ENCODE results near the gene ATG16L1.

ATG16L1 gene

GRCh38 chr2:233319256-233319655, 67.8 kb downstream of the ATG16L1 start:
- H3K4me3 ChIP-seq (ENCODE audit: low read depth, low read length) = no peak overlapping the region
- no peaks in the 10 kb centered on the region for H3K36me3 ChIP-seq (ENCODE audit: control insufficient read depth, insufficient read depth, low read length)
- no peak overlapping the region for H3K27ac ChIP-seq (ENCODE audit: low read depth, low read length)
- no peaks in the 10 kb centered on the region for H3K4me1 ChIP-seq (ENCODE audit: control insufficient read depth, insufficient read depth, low read length)
- no peaks in the 10 kb centered on the region for H3K9me3 ChIP-seq (ENCODE audit: control insufficient read depth, insufficient read depth, low read length)
- H3K9ac ChIP-seq (ENCODE audit: low read depth, low read length) = no peak overlapping the region
- H3K27me3 ChIP-seq (ENCODE audit: control insufficient read depth, insufficient read depth, low read length) = no peaks in the 10 kb centered on the region

GRCh38 chr2:233320470-233320869, 69.0 kb downstream of the ATG16L1 start:
- Histone ChIP-seq H3K9ac (ENCODE audit: low read depth, low read length) (no peak overlapping the region), H3K27me3 (ENCODE audit: control insufficient read depth, insufficient read depth, low read length) (no peaks in the 10 kb centered on the region), H3K4me1 (ENCODE audit: control insufficient read depth, insufficient read depth, low read length) (no peaks in the 10 kb centered on the region), H3K4me3 (ENCODE audit: low read depth, low read length) (no peak overlapping the region), H3K27ac (ENCODE audit: low read depth, low read length) (no peak overlapping the region), H3K36me3 (ENCODE audit: control insufficient read depth, insufficient read depth, low read length) (no peaks in the 10 kb centered on the region), H3K9me3 (ENCODE audit: control insufficient read depth, insufficient read depth, low read length) (no peaks in the 10 kb centered on the region)

- no peaks in the 10 kb centered on the region for H3K4me1 ChIP-seq (ENCODE audit: control insufficient read depth, insufficient read depth, low read length)
- H3K4me3 ChIP-seq (ENCODE audit: low read depth, low read length) = no peak overlapping the region
- no peaks in the 10 kb centered on the region for H3K9me3 ChIP-seq (ENCODE audit: control insufficient read depth, insufficient read depth, low read length)
- no peaks in the 10 kb centered on the region for H3K36me3 ChIP-seq (ENCODE audit: control insufficient read depth, insufficient read depth, low read length)
- no peak overlapping the region for H3K27ac ChIP-seq (ENCODE audit: low read depth, low read length)
- no peaks in the 10 kb centered on the region for H3K27me3 ChIP-seq (ENCODE audit: control insufficient read depth, insufficient read depth, low read length)
- H3K9ac ChIP-seq (ENCODE audit: low read depth, low read length) = no peak overlapping the region
Measured at GRCh38 chr2:233321166-233321565, 69.7 kb downstream of the ATG16L1 start.

GRCh38 chr2:233323851-233324250, 72.4 kb downstream of the ATG16L1 start:
- H3K9me3 ChIP-seq (ENCODE audit: control insufficient read depth, insufficient read depth, low read length) = no peaks in the 10 kb centered on the region
- peaks cover 18% of the 10 kb centered on the region for H3K27me3 ChIP-seq (ENCODE audit: control insufficient read depth, insufficient read depth, low read length)
- H3K36me3 ChIP-seq (ENCODE audit: control insufficient read depth, insufficient read depth, low read length) = no peaks in the 10 kb centered on the region
- H3K27ac ChIP-seq (ENCODE audit: low read depth, low read length) = no peak overlapping the region
- no peaks in the 10 kb centered on the region for H3K4me1 ChIP-seq (ENCODE audit: control insufficient read depth, insufficient read depth, low read length)
- H3K9ac ChIP-seq (ENCODE audit: low read depth, low read length) = no peak overlapping the region
- no peak overlapping the region for H3K4me3 ChIP-seq (ENCODE audit: low read depth, low read length)

GRCh38 chr2:233325256-233325655, 73.8 kb downstream of the ATG16L1 start:
- no peaks in the 10 kb centered on the region for H3K9me3 ChIP-seq (ENCODE audit: control insufficient read depth, insufficient read depth, low read length)
- peaks cover 9% of the 10 kb centered on the region; the same call in 1 of the 2 replicates for H3K4me1 ChIP-seq (ENCODE audit: control insufficient read depth, insufficient read depth, low read length)
- H3K36me3 ChIP-seq (ENCODE audit: control insufficient read depth, insufficient read depth, low read length) = no peaks in the 10 kb centered on the region
- H3K27me3 ChIP-seq (ENCODE audit: control insufficient read depth, insufficient read depth, low read length) = peaks cover 29% of the 10 kb centered on the region
- no peak overlapping the region for H3K9ac ChIP-seq (ENCODE audit: low read depth, low read length)
- no peak overlapping the region for H3K27ac ChIP-seq (ENCODE audit: low read depth, low read length)
- H3K4me3 ChIP-seq (ENCODE audit: low read depth, low read length) = no peak overlapping the region

- Histone ChIP-seq H3K4me3 (ENCODE audit: low read depth, low read length) (no peak overlapping the region), H3K9ac (ENCODE audit: low read depth, low read length) (no peak overlapping the region), H3K27ac (ENCODE audit: low read depth, low read length) (no peak overlapping the region), H3K9me3 (ENCODE audit: control insufficient read depth, insufficient read depth, low read length) (no peaks in the 10 kb centered on the region), H3K4me1 (ENCODE audit: control insufficient read depth, insufficient read depth, low read length) (peaks cover 9% of the 10 kb centered on the region; the same call in 1 of the 2 replicates), H3K36me3 (ENCODE audit: control insufficient read depth, insufficient read depth, low read length) (no peaks in the 10 kb centered on the region), H3K27me3 (ENCODE audit: control insufficient read depth, insufficient read depth, low read length) (peaks cover 34% of the 10 kb centered on the region)
Measured at GRCh38 chr2:233325814-233326213, 74.3 kb downstream of the ATG16L1 start.

- no peak overlapping the region for H3K9ac ChIP-seq (ENCODE audit: low read depth, low read length)
- no peaks in the 10 kb centered on the region for H3K36me3 ChIP-seq (ENCODE audit: control insufficient read depth, insufficient read depth, low read length)
- no peaks in the 10 kb centered on the region for H3K9me3 ChIP-seq (ENCODE audit: control insufficient read depth, insufficient read depth, low read length)
- H3K27me3 ChIP-seq (ENCODE audit: control insufficient read depth, insufficient read depth, low read length) = peaks cover 41% of the 10 kb centered on the region
- H3K4me1 ChIP-seq (ENCODE audit: control insufficient read depth, insufficient read depth, low read length) = peaks cover 9% of the 10 kb centered on the region; the same call in 1 of the 2 replicates
- H3K4me3 ChIP-seq (ENCODE audit: low read depth, low read length) = no peak overlapping the region
- H3K27ac ChIP-seq (ENCODE audit: low read depth, low read length) = no peak overlapping the region
Measured at GRCh38 chr2:233326500-233326899, 75.0 kb downstream of the ATG16L1 start.

GRCh38 chr2:233328922-233329321, 77.4 kb downstream of the ATG16L1 start:
- no peaks in the 10 kb centered on the region for H3K36me3 ChIP-seq (ENCODE audit: control insufficient read depth, insufficient read depth, low read length)
- H3K4me1 ChIP-seq (ENCODE audit: control insufficient read depth, insufficient read depth, low read length) = peaks cover 9% of the 10 kb centered on the region; the same call in 1 of the 2 replicates
- H3K9me3 ChIP-seq (ENCODE audit: control insufficient read depth, insufficient read depth, low read length) = no peaks in the 10 kb centered on the region
- H3K27ac ChIP-seq (ENCODE audit: low read depth, low read length) = no peak overlapping the region
- peaks cover 57% of the 10 kb centered on the region for H3K27me3 ChIP-seq (ENCODE audit: control insufficient read depth, insufficient read depth, low read length)
- H3K4me3 ChIP-seq (ENCODE audit: low read depth, low read length) = no peak overlapping the region
- H3K9ac ChIP-seq (ENCODE audit: low read depth, low read length) = no peak overlapping the region

GRCh38 chr2:233329489-233330135, 78.1 kb downstream of the ATG16L1 start:
- no peaks in the 10 kb centered on the region for H3K36me3 ChIP-seq (ENCODE audit: control insufficient read depth, insufficient read depth, low read length)
- peaks cover 64% of the 10 kb centered on the region for H3K27me3 ChIP-seq (ENCODE audit: control insufficient read depth, insufficient read depth, low read length)
- H3K4me3 ChIP-seq (ENCODE audit: low read depth, low read length) = no peak overlapping the region
- no peak overlapping the region for H3K9ac ChIP-seq (ENCODE audit: low read depth, low read length)
- peak overlapping the region; percentile 65 for H3K27ac ChIP-seq (ENCODE audit: low read depth, low read length)
- H3K4me1 ChIP-seq (ENCODE audit: control insufficient read depth, insufficient read depth, low read length) = peaks cover 9% of the 10 kb centered on the region; the same call in 1 of the 2 replicates
- H3K9me3 ChIP-seq (ENCODE audit: control insufficient read depth, insufficient read depth, low read length) = no peaks in the 10 kb centered on the region

GRCh38 chr2:233331536-233331935, 80.1 kb downstream of the ATG16L1 start:
- Histone ChIP-seq H3K9me3 (ENCODE audit: control insufficient read depth, insufficient read depth, low read length) (no peaks in the 10 kb centered on the region), H3K36me3 (ENCODE audit: control insufficient read depth, insufficient read depth, low read length) (no peaks in the 10 kb centered on the region), H3K4me1 (ENCODE audit: control insufficient read depth, insufficient read depth, low read length) (peaks cover 9% of the 10 kb centered on the region; the same call in 1 of the 2 replicates), H3K27ac (ENCODE audit: low read depth, low read length) (no peak overlapping the region), H3K27me3 (ENCODE audit: control insufficient read depth, insufficient read depth, low read length) (peaks cover 68% of the 10 kb centered on the region), H3K4me3 (ENCODE audit: low read depth, low read length) (no peak overlapping the region), H3K9ac (ENCODE audit: low read depth, low read length) (no peak overlapping the region)

GRCh38 chr2:233332125-233332524, 80.7 kb downstream of the ATG16L1 start:
- Histone ChIP-seq H3K4me3 (ENCODE audit: low read depth, low read length) (no peak overlapping the region), H3K9ac (ENCODE audit: low read depth, low read length) (no peak overlapping the region), H3K4me1 (ENCODE audit: control insufficient read depth, insufficient read depth, low read length) (peaks cover 9% of the 10 kb centered on the region; the same call in 1 of the 2 replicates), H3K27me3 (ENCODE audit: control insufficient read depth, insufficient read depth, low read length) (peaks cover 64% of the 10 kb centered on the region), H3K9me3 (ENCODE audit: control insufficient read depth, insufficient read depth, low read length) (no peaks in the 10 kb centered on the region), H3K36me3 (ENCODE audit: control insufficient read depth, insufficient read depth, low read length) (no peaks in the 10 kb centered on the region), H3K27ac (ENCODE audit: low read depth, low read length) (no peak overlapping the region)

All from HUES48 (cell line).